Measurements from ENCODE around the gene NRN1.
"Not testable (repeated sequence)": the region's sequence is repeated elsewhere in the genome, so short reads cannot be mapped to it uniquely, and the experiment has no call there.

The NRN1 gene

GRCh38 chr6:5981126-5982026, 25.3 kb downstream of the NRN1 start:
- DNase-seq = no peak

- DNase-seq = no peak
Observed at GRCh38 chr6:5979650-5980420, 26.9 kb downstream of the NRN1 start.

GRCh38 chr6:5976811-5977210, 29.9 kb downstream of the NRN1 start:
- DNase-seq = no peak

DNA sequence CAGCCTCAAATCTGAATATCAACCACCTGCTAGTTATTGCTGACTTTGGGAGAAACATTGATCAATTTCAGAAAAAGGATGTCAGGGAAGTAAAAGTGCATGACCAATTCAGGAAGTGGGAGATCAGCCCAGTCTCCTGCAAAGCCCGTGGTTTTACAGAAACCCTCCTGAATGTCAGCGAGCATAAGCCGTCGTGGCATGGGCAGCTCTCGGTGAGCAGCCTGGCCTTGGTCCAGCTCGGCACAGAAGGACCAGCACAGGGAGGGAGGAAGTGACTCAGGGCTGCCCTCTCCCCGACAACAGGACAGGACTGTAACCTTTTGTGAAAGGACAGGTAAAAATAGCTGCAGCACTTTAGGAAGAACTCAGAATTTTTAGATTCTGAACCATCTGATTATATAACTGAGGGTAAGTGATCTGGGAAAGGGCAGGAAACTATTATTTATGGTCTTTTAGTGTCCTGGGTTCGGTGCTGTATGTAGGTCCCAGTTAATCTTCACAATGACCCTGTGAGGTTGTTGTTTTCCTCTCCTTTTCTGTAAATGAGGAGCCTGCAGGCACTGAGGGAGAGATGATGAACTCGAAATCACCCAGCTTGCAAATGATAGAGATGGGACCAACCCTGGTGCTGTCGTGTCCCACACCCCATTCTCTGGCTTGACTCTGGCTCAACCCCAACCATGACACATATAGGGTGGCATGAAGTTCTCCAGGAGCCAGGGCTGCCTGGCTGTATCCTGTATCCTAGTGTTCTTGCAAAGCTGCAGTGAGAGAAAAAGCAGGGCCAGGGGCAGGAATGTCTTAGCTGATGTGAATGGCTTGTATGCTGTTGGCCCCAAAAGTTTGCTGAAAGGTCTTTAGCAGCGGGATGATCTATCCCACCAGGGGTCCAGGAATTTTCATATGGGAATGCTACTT, 37.6 kb downstream of the NRN1 start:
- DNase-seq = no peak

GRCh38 chr6:5968036-5968435, 38.7 kb downstream of the NRN1 start:
- not testable (repeated sequence) for DNase-seq

DNA sequence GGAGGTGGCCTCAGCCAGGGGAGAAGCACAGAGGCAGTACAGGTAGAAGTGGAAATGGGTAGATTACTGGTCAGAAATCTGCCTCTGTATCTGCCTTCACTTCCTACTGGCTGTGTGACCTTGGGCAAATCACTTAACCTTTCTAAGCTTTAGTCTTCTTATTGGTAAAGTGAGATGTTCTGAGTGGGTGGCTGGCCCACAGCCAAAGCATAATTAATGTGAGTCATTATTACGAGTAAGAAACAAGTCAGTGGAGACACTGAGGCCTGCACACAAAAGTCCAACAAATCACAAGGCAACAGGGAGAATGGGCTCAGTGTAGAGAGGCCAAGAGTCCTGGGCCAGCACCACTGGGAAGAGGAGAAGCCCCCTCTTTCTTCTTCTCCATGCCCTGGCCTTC, 39.1 kb downstream of the NRN1 start:
- DNase-seq = no peak

- DNase-seq = no peak
Observed at GRCh38 chr6:5962794-5963193, 43.9 kb downstream of the NRN1 start.

DNA sequence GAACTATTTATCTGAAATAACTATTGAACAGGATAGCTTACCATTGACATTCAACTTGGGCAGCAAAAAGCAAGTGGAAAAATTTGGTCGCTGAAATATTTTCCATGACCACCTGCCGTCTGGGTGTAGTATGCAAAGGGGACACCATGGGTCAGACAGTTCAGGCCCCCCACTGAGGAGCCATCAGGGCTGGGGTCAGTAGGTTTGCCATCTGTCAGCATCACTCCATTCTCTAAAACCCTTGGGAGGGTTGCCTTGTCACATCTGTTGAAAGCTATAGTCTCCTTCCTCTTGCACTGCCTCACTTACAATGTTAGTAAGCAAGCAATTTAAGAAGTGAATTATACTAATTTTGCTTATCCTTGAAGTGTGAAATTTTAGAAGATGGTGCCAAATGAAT, 44.9 kb downstream of the NRN1 start:
- no peak for DNase-seq

- DNase-seq = no peak
Observed at GRCh38 chr6:5960456-5960855, 46.3 kb downstream of the NRN1 start.

- no peak for DNase-seq
Observed at GRCh38 chr6:5958921-5959320, 47.8 kb downstream of the NRN1 start.

DNA sequence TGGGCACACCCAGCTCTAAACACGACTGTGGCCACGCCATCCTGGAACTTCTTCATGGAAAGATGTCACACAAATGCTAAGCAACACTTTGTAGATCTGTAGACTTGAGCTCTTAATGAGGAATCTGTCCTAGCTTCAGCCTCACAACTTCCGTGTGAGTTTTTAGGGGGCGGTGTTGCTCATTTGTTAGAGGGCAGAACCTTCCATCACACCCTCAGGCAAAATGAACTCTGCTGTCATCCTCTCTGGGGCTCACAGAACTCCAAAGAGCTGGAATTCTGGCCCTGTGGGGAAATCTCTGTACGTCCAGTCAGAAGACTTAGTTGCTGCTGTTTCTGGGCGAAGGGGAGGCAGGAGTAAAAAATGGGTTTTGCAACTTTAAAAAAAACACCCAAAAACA, 49.8 kb downstream of the NRN1 start:
- no peak for DNase-seq

- no peak for DNase-seq
Observed at GRCh38 chr6:5950361-5950785, 56.4 kb downstream of the NRN1 start.

Measured in cerebellar nuclear complex (tissue), 1 donor.